Astrocyte (in vitro differentiated cells and primary cell): ENCODE data around the gene TNIP1. TPM values are rescaled to one million over a fixed set of nuclear protein-coding genes. Genes with fewer than 3 reads are reported as not detected.

ENCODE experiments used
- DNase-seq: peaks from one replicate; pipeline ENCODE4 v3.0.0-alpha.2; 2010; ENCODE audit warnings: low read depth
- FAIRE-seq: peaks from 2 replicates; lab custom pipeline; 2011; peaks lifted over from hg19 to GRCh38; lab: Jason Lieb, UNC
- H2AFZ ChIP-seq: 2 replicates; pipeline ENCODE4 v1.6.0; 2012; ENCODE audit warnings: low read depth, low read length, inconsistent platforms
- H3K27ac ChIP-seq: 2 replicates; pipeline ENCODE4 v1.5.1; 2011; ENCODE audit warnings: low read depth, low read length, inconsistent platforms
- H3K27me3 ChIP-seq: 2 replicates; pipeline ENCODE4 v1.6.0; 2011; ENCODE audit warnings: low read length, inconsistent platforms; ENCODE audit not compliant: insufficient read depth
- H3K36me3 ChIP-seq: 2 replicates; pipeline ENCODE4 v1.5.1; 2011; ENCODE audit warnings: low read length, inconsistent platforms; ENCODE audit not compliant: insufficient read depth
- H3K4me1 ChIP-seq: 2 replicates; pipeline ENCODE4 v1.5.1; 2011; ENCODE audit warnings: low read length, inconsistent platforms; ENCODE audit not compliant: insufficient read depth
- H3K4me2 ChIP-seq: 2 replicates; pipeline ENCODE4 v1.6.0; 2012; ENCODE audit warnings: low read length, inconsistent platforms
- H3K4me3 ChIP-seq: 2 replicates; pipeline ENCODE4 v1.5.1; 2011; ENCODE audit warnings: low read depth, mild to moderate bottlenecking, low read length, inconsistent platforms; ENCODE audit not compliant: insufficient read depth
- H3K79me2 ChIP-seq: 2 replicates; pipeline ENCODE4 v1.6.0; 2012; ENCODE audit warnings: mild to moderate bottlenecking, low read length, inconsistent platforms; ENCODE audit not compliant: insufficient read depth
- H3K9ac ChIP-seq: 2 replicates; pipeline ENCODE4 v1.6.0; 2012; ENCODE audit warnings: mild to moderate bottlenecking, low read length, inconsistent platforms
- H3K9me3 ChIP-seq: 2 replicates; pipeline ENCODE4 v1.5.1; 2012; ENCODE audit warnings: low read depth, mild to moderate bottlenecking, low read length, inconsistent platforms; ENCODE audit not compliant: insufficient read depth
- H4K20me1 ChIP-seq: 2 replicates; pipeline ENCODE4 v1.6.0; 2012; ENCODE audit warnings: low read length, inconsistent platforms; ENCODE audit not compliant: insufficient read depth
- H3K27ac Mint-ChIP-seq: one replicate; pipeline ENCODE4 v1.8.0; 2021; ENCODE audit warnings: mild to moderate bottlenecking, mixed read lengths; ENCODE audit not compliant: unreplicated experiment
- H3K27me3 Mint-ChIP-seq: one replicate; pipeline ENCODE4 v1.8.0; 2021; ENCODE audit warnings: low read depth, mixed read lengths; ENCODE audit not compliant: unreplicated experiment
- H3K36me3 Mint-ChIP-seq: one replicate; pipeline ENCODE4 v1.8.0; 2021; ENCODE audit warnings: low read depth, mixed read lengths; ENCODE audit not compliant: unreplicated experiment
- H3K4me1 Mint-ChIP-seq: one replicate; pipeline ENCODE4 v1.8.0; 2021; ENCODE audit warnings: low read depth, mixed read lengths; ENCODE audit not compliant: unreplicated experiment
- H3K4me3 Mint-ChIP-seq: one replicate; pipeline ENCODE4 v1.8.0; 2021; ENCODE audit warnings: mild to moderate bottlenecking, moderate library complexity, mixed read lengths; ENCODE audit not compliant: unreplicated experiment
- H3K9me3 Mint-ChIP-seq: one replicate; pipeline ENCODE4 v1.8.0; 2021; ENCODE audit warnings: mild to moderate bottlenecking, mixed read lengths; ENCODE audit not compliant: unreplicated experiment
- CTCF ChIP-seq: IDR thresholded peaks from 2 replicates; pipeline ENCODE4 v1.5.1; 2011; ENCODE audit warnings: low read depth, mild to moderate bottlenecking, inconsistent platforms, low read length, moderate library complexity; ENCODE audit not compliant: insufficient read depth
- EZH2 ChIP-seq: IDR thresholded peaks from 2 replicates; pipeline ENCODE4 v1.6.1; 2012; ENCODE audit warnings: mild to moderate bottlenecking, low read length, inconsistent platforms; ENCODE audit not compliant: insufficient read depth
- total RNA-seq: library from RNA; stranded (reverse); gene quantifications from 2 replicates; pipeline ENCODE4 v1.2.1, GENCODE V29; 2021

TNIP1 gene
- total RNA-seq, 1 donor from 2014 or later: 119 TPM

- no peak for DNase-seq
- no peak for FAIRE-seq
- Mint-ChIP-seq H3K27ac (no peak overlapping the region), H3K36me3 (peaks cover 14% of the 10 kb centered on the region), H3K4me3 (no peak overlapping the region), H3K27me3 (no peaks in the 10 kb centered on the region), H3K9me3 (no peaks in the 10 kb centered on the region), H3K4me1 (no peaks in the 10 kb centered on the region)
- Histone ChIP-seq H4K20me1 (peaks cover 64% of the 10 kb centered on the region), H2AFZ (no peak overlapping the region), H3K4me1 (peaks cover 6% of the 10 kb centered on the region), H3K27me3 (no peaks in the 10 kb centered on the region), H3K9me3 (no peaks in the 10 kb centered on the region), H3K27ac (no peak overlapping the region), H3K36me3 (peaks cover 56% of the 10 kb centered on the region), H3K9ac (no peak overlapping the region), H3K4me3 (no peak overlapping the region), H3K4me2 (no peak overlapping the region), H3K79me2 (no peaks in the 10 kb centered on the region)
- TF ChIP-seq EZH2: no peak
Measured at GRCh38 chr5:151107084-151107483, 26.2 kb upstream of the TNIP1 start.

- Mint-ChIP-seq H3K36me3 (peaks cover 19% of the 10 kb centered on the region), H3K4me1 (no peaks in the 10 kb centered on the region)
Measured at GRCh38 chr5:151106509-151106908, 25.7 kb upstream of the TNIP1 start.

GRCh38 chr5:151106043-151106442 lies 25.2 kb upstream of the TNIP1 start:
- FAIRE-seq (no peak), DNase-seq (no peak)
- no peak overlapping the region for H3K4me2 ChIP-seq
- H3K9ac ChIP-seq: no peak overlapping the region
- H3K27ac ChIP-seq: no peak overlapping the region
- Mint-ChIP-seq H3K4me3 (no peak overlapping the region), H3K4me1 (no peaks in the 10 kb centered on the region), H3K36me3 (peaks cover 19% of the 10 kb centered on the region), H3K27ac (no peak overlapping the region), H3K9me3 (no peaks in the 10 kb centered on the region), H3K27me3 (no peaks in the 10 kb centered on the region)
- H3K79me2 ChIP-seq: no peaks in the 10 kb centered on the region
- no peak for TF ChIP-seq CTCF
- TF ChIP-seq EZH2: no peak
- H4K20me1 ChIP-seq: peaks cover 62% of the 10 kb centered on the region
- H3K4me1 ChIP-seq: peaks cover 6% of the 10 kb centered on the region
- H3K27me3 ChIP-seq: no peaks in the 10 kb centered on the region
- H2AFZ ChIP-seq: no peak overlapping the region
- no peaks in the 10 kb centered on the region for H3K9me3 ChIP-seq
- no peak overlapping the region for H3K4me3 ChIP-seq
- peaks cover 59% of the 10 kb centered on the region for H3K36me3 ChIP-seq

More at GRCh38 chr5:151106509-151106908, 25.7 kb upstream of the TNIP1 start:
- peaks cover 6% of the 10 kb centered on the region for H3K4me1 ChIP-seq
- no peak overlapping the region for H3K4me3 Mint-ChIP-seq
- H3K27ac Mint-ChIP-seq: no peak overlapping the region
- peaks cover 60% of the 10 kb centered on the region for H3K36me3 ChIP-seq
- no peak overlapping the region for H2AFZ ChIP-seq
- no peaks in the 10 kb centered on the region for H3K79me2 ChIP-seq
- no peak overlapping the region for H3K4me2 ChIP-seq
- H3K27me3 Mint-ChIP-seq: no peaks in the 10 kb centered on the region
- no peaks in the 10 kb centered on the region for H3K9me3 ChIP-seq
- H3K27me3 ChIP-seq: no peaks in the 10 kb centered on the region
- DNase-seq (no peak), FAIRE-seq (no peak)
- no peak overlapping the region for H3K27ac ChIP-seq
- no peak overlapping the region for H3K4me3 ChIP-seq
- H3K9ac ChIP-seq: no peak overlapping the region
- no peaks in the 10 kb centered on the region for H3K9me3 Mint-ChIP-seq
- H4K20me1 ChIP-seq: peaks cover 66% of the 10 kb centered on the region
- TF ChIP-seq CTCF (no peak), EZH2 (no peak)
